Glutamatergic neuron (in vitro differentiated cells): Measurements from ENCODE around the gene BPIFB6. TPM values are rescaled to one million over a fixed set of nuclear protein-coding genes. Genes with fewer than 3 reads are reported as not detected.

ENCODE experiments used
- DNase-seq: peaks from one replicate; pipeline ENCODE4 v3.0.0; 2022
- H3K27ac Mint-ChIP-seq: one replicate; pipeline ENCODE4 v1.8.0; 2020; ENCODE audit warnings: mild to moderate bottlenecking, mixed read lengths, inconsistent platforms; ENCODE audit not compliant: unreplicated experiment
- H3K27me3 Mint-ChIP-seq: one replicate; pipeline ENCODE4 v1.8.0; 2020; ENCODE audit warnings: mild to moderate bottlenecking, moderate library complexity, mixed read lengths, inconsistent platforms; ENCODE audit not compliant: unreplicated experiment
- H3K36me3 Mint-ChIP-seq: one replicate; pipeline ENCODE4 v1.8.0; 2020; ENCODE audit warnings: mild to moderate bottlenecking, mixed read lengths, inconsistent platforms; ENCODE audit not compliant: unreplicated experiment
- H3K4me1 Mint-ChIP-seq: one replicate; pipeline ENCODE4 v1.8.0; 2020; ENCODE audit warnings: mild to moderate bottlenecking, low read depth, mixed read lengths, inconsistent platforms; ENCODE audit not compliant: unreplicated experiment
- H3K4me3 Mint-ChIP-seq: one replicate; pipeline ENCODE4 v1.8.0; 2020; ENCODE audit warnings: mild to moderate bottlenecking, mixed read lengths, inconsistent platforms; ENCODE audit not compliant: unreplicated experiment
- H3K9me3 Mint-ChIP-seq: one replicate; pipeline ENCODE4 v1.8.0; 2020; ENCODE audit warnings: mild to moderate bottlenecking, moderate library complexity, mixed read lengths, inconsistent platforms; ENCODE audit not compliant: unreplicated experiment
- total RNA-seq: library from RNA; stranded (reverse); fragmentation: NEBNext Ultra II Directional; extraction: Animal tissue kit (Norgen Biotek cat#: 25700); gene quantifications from one replicate; pipeline ENCODE4 v1.2.1, GENCODE V29; 2021; ENCODE audit not compliant: unreplicated experiment
- TF ChIP-seq, protein P1 (sequence below): fragments of 200-600 bp; sonication (generic); IDR thresholded peaks from one replicate; pipeline ENCODE4 v1.5.0; 2021; ENCODE audit not compliant: partially characterized antibody, unreplicated experiment

The BPIFB6 gene
- total RNA-seq, 1 donor from 2014 or later, result not detected

DNA sequence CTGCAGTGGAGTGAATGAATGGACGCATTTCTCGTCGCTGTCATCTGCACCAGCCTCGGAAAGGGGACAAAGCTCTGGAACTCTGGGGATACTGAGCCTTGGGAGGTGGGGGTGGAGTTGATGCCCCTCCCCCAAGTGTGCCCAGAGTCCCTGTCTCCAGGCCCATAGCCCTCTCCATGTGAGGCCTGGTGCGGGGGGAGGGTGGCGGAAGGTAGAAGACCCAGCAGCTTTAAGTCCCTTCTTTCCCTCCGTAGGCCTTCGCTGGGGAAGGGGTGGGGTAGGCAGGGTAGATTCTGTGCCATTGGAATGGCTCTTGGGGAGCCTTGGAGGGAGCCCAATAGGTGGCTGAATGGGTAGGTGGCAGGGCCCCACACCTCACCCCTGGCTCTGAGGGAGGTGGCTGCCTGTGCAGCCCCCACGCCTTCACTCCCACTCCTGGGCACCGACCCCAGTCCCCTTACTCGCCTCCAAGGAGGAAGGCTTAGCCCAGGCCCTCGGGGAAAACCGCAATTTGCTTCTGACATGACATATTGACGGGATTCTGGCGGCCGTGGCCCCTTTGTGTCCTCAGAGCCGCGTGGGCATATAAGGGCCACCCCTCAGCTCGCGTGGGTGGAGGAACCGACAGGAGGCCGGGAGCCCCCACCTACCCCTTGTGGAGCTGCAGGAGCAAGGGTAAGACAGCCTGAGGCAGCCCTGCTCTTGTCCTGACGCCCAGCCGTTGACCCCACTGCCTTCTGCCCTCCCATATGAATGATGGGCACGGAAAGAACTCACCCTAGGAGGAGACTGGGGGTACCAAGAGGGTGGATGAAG is 22.1 kb downstream of the BPIFB6 start, which contains the start of gene BPIFB3:
TSS of gene BPIFB3 (plus strand) at position 613 of the 816 bp plus-strand sequence. CDS start 1,533 bp downstream, outside the sequence.
- Mint-ChIP-seq H3K4me1 (peaks cover 14% of the 10 kb centered on the region), H3K27ac (peak within 1 kb of the TSS; percentile 14), H3K36me3 (no peaks in the 10 kb centered on the region), H3K27me3 (peaks cover 12% of the 10 kb centered on the region), H3K9me3 (peaks cover 8% of the 10 kb centered on the region), H3K4me3 (peak within 1 kb of the TSS; percentile 20)
- DNase-seq, result no peak
- TF ChIP-seq, protein P1, sequence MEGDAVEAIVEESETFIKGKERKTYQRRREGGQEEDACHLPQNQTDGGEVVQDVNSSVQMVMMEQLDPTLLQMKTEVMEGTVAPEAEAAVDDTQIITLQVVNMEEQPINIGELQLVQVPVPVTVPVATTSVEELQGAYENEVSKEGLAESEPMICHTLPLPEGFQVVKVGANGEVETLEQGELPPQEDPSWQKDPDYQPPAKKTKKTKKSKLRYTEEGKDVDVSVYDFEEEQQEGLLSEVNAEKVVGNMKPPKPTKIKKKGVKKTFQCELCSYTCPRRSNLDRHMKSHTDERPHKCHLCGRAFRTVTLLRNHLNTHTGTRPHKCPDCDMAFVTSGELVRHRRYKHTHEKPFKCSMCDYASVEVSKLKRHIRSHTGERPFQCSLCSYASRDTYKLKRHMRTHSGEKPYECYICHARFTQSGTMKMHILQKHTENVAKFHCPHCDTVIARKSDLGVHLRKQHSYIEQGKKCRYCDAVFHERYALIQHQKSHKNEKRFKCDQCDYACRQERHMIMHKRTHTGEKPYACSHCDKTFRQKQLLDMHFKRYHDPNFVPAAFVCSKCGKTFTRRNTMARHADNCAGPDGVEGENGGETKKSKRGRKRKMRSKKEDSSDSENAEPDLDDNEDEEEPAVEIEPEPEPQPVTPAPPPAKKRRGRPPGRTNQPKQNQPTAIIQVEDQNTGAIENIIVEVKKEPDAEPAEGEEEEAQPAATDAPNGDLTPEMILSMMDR, result no peak

DNA sequence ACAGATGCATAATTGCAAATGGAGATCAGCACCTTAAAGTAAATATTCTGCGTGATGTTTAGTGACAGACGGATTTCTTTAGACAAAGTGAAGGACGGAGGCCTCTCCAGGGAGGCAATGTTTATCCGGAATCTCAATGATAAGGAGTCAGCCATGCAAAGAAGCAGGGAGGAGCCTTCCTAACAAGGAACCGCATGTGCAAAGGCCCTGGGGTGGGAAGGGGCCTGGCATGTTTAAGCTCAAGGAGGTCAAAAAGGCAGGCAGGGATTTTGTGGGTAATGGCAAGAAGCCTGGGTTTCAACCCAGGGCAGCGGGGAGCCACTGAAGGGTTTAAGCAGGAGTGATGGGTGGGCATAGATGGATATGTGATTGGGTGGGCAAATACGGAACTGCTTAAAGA is 22.9 kb downstream of the BPIFB6 start:
- H3K9me3 Mint-ChIP-seq, result peaks cover 8% of the 10 kb centered on the region
- peaks cover 14% of the 10 kb centered on the region for H3K4me1 Mint-ChIP-seq
- no peak for DNase-seq
- TF ChIP-seq, protein P1, result no peak
- H3K36me3 Mint-ChIP-seq, result no peaks in the 10 kb centered on the region
- peak overlapping the region; percentile 20 for H3K4me3 Mint-ChIP-seq
- H3K27ac Mint-ChIP-seq, result peak overlapping the region; percentile 14
- peaks cover 13% of the 10 kb centered on the region for H3K27me3 Mint-ChIP-seq

DNA sequence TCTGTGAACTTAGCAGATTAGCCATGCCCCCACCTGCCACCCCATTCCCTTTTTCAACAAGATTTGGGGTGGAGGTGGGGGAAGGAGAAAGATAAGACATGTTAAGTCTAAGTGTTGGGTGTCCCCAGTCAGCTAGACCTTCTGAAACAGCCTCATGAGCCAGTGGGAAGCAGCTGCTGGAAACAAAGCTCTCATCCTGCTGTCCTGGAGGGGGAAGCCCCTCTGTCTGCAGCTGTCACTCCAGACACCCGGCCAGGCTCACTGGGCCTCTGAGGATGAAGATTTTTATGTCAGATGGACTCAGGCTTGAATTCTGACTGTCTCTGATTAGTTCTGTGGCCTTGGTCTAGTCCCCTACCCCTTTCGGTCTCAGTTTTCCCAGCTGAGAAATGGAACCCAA is 23.3 kb downstream of the BPIFB6 start:
- Mint-ChIP-seq H3K4me1 (peaks cover 14% of the 10 kb centered on the region), H3K36me3 (no peaks in the 10 kb centered on the region), H3K27me3 (peaks cover 12% of the 10 kb centered on the region), H3K27ac (peak overlapping the region; percentile 48), H3K4me3 (no peak overlapping the region), H3K9me3 (peaks cover 8% of the 10 kb centered on the region)
- TF ChIP-seq, protein P1, result no peak
- no peak for DNase-seq

DNA sequence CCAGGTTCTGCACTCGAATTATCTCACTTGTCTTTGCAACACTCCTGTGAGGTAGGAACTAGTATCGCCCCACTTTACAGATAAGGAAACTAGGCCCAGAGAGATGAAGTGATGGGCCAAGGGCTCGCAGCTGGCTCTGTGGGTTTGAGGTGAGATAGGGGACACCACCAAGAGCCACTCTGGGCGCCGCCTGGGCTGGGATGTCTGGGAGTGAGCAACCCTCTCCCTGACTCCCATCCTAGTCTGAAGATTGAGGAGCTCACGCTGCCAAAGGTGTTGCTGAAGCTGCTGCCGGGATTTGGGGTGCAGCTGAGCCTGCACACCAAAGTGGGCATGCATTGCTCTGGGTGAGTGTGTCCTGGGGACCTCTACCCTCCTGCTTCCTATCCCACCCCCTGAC is 27.7 kb downstream of the BPIFB6 start:
- no peak overlapping the region for H3K4me3 Mint-ChIP-seq
- H3K36me3 Mint-ChIP-seq, result no peaks in the 10 kb centered on the region
- peaks cover 11% of the 10 kb centered on the region for H3K4me1 Mint-ChIP-seq
- H3K27ac Mint-ChIP-seq, result no peak overlapping the region
- TF ChIP-seq, protein P1, result no peak
- H3K27me3 Mint-ChIP-seq, result peaks cover 16% of the 10 kb centered on the region
- H3K9me3 Mint-ChIP-seq, result peaks cover 7% of the 10 kb centered on the region
- DNase-seq, result no peak

DNA sequence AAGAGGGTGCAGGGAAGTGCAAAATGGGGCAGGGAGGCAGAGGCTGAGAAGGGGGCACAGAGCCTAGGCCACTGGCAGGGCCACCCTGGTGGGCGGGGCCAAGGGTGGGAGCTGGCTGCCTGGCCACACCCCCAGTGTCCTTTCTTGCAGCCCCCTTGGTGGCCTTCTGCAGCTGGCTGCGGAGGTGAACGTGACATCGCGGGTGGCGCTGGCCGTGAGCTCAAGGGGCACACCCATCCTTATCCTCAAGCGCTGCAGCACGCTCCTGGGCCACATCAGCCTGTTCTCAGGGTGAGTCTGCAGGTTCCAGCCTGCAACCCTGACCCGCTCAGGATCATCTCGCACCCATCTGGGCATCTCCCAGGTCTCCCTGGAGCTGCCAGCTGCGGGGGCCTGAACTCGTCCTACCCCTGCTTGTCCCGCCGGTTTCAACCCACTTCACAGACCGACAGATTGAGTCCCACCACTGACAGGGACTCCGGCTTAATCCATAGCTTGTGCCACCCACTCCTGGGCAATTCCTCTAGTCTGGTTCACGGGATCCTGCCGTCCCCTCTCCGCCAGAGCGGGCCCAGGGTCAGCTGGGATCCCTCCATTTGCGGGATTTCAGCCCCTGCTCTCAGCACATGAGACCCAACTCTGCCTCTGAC is 28.4 kb downstream of the BPIFB6 start:
- Mint-ChIP-seq H3K4me3 (no peak overlapping the region), H3K27ac (no peak overlapping the region), H3K9me3 (peaks cover 5% of the 10 kb centered on the region), H3K4me1 (peaks cover 7% of the 10 kb centered on the region), H3K27me3 (peaks cover 16% of the 10 kb centered on the region), H3K36me3 (no peaks in the 10 kb centered on the region)
- TF ChIP-seq, protein P1, result no peak
- no peak for DNase-seq
